Brain microvascular endothelial cell (primary cell): ENCODE results near the gene JAG1.

Experiments used
- DNase-seq: peaks from one replicate; pipeline ENCODE4 v3.0.0-alpha.2; 2020
- H3K27ac ChIP-seq: fragments of 250-450 bp; sonication (Bioruptor Pico); 2 replicates; pipeline ENCODE4 v1.5.1; 2020; ENCODE audit warnings: mild to moderate bottlenecking, moderate library complexity
- H3K27me3 ChIP-seq: fragments of 250-450 bp; sonication (Bioruptor Pico); replicated peaks from 2 replicates; pipeline ENCODE4 v1.5.1; 2020; ENCODE audit warnings: mild to moderate bottlenecking
- H3K36me3 ChIP-seq: fragments of 250-450 bp; sonication (Bioruptor Pico); replicated peaks from 2 replicates; pipeline ENCODE4 v1.5.1; 2020; ENCODE audit warnings: mild to moderate bottlenecking
- H3K4me3 ChIP-seq: 2 replicates; pipeline ENCODE4 v1.5.1; 2011; ENCODE audit warnings: low read depth, mild to moderate bottlenecking, control low read depth, low read length, moderate library complexity
- CTCF ChIP-seq: IDR thresholded peaks from 2 replicates; pipeline ENCODE4 v1.5.1; 2011; ENCODE audit warnings: low read depth, mild to moderate bottlenecking, moderate library complexity, low read length, control low read depth, inconsistent platforms; ENCODE audit errors: missing control alignments
- in situ Hi-C: cut with HindIII; loops from 2 replicates; pipeline ENCODE4 v1.10.0; 2017; ENCODE audit warnings: low sequenced_read_pairs, low pct_ligation_motif_present

The JAG1 gene

GRCh38 chr20:10633718-10634117 lies 40.1 kb downstream of the JAG1 start:
- no peak for TF ChIP-seq CTCF
- DNase-seq, result no peak
- Histone ChIP-seq H3K4me3 (no peak overlapping the region), H3K36me3 (peaks cover 6% of the 10 kb centered on the region), H3K27ac (no peak overlapping the region), H3K27me3 (no peaks in the 10 kb centered on the region)
- in situ Hi-C loops, result no loop called here

GRCh38 chr20:10632721-10633509 lies 40.9 kb downstream of the JAG1 start:
- H3K36me3 ChIP-seq, result peaks cover 6% of the 10 kb centered on the region
- no peak overlapping the region for H3K4me3 ChIP-seq
- TF ChIP-seq CTCF, result no peak
- no peak overlapping the region for H3K27ac ChIP-seq
- in situ Hi-C loops, result no loop called here
- DNase-seq, result no peak
- H3K27me3 ChIP-seq, result no peaks in the 10 kb centered on the region

- Histone ChIP-seq H3K27ac (no peak overlapping the region), H3K36me3 (no peaks in the 10 kb centered on the region), H3K27me3 (no peaks in the 10 kb centered on the region), H3K4me3 (no peak overlapping the region)
- in situ Hi-C loops, result no loop called here
- DNase-seq, result no peak
- TF ChIP-seq CTCF, result no peak
Measured at GRCh38 chr20:10631126-10631525, 42.7 kb downstream of the JAG1 start.

GRCh38 chr20:10629946-10630650 lies 43.7 kb downstream of the JAG1 start:
- no peak overlapping the region for H3K27ac ChIP-seq
- TF ChIP-seq CTCF, result no peak
- H3K36me3 ChIP-seq, result no peaks in the 10 kb centered on the region
- no peak for DNase-seq
- in situ Hi-C loops, result no loop called here
- no peak overlapping the region for H3K4me3 ChIP-seq
- no peaks in the 10 kb centered on the region for H3K27me3 ChIP-seq

GRCh38 chr20:10626896-10627295 lies 46.9 kb downstream of the JAG1 start:
- H3K4me3 ChIP-seq, result no peak overlapping the region
- no peaks in the 10 kb centered on the region for H3K36me3 ChIP-seq
- H3K27ac ChIP-seq, result no peak overlapping the region
- DNase-seq, result no peak
- in situ Hi-C loops, result no loop called here
- no peaks in the 10 kb centered on the region for H3K27me3 ChIP-seq
- TF ChIP-seq CTCF, result no peak
